ENCODE data around the gene ITPK1.

Gene ITPK1

DNA sequence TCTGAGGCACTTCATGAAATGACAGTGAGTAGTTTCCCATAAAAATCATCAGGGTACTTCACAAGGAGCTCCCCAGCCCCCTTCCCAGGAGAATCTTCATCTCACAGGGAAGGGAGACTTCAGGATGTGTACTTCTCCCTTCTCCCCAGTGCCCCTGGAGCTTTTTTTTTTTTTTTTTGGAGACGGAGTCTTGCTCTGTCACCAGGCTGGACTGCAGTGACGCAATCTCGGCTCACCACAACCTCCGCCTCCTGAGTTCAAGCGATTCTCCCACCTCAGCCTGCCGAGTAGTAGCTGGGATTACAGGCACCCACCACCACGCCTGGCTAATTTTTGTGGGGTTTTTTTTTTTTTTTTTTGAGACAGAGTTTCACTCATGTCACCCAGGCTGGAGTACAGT is 10.4 kb downstream of the ITPK1 start:
- peak; percentile 89 for DNase-seq (ENCODE audit: low read depth)

DNA sequence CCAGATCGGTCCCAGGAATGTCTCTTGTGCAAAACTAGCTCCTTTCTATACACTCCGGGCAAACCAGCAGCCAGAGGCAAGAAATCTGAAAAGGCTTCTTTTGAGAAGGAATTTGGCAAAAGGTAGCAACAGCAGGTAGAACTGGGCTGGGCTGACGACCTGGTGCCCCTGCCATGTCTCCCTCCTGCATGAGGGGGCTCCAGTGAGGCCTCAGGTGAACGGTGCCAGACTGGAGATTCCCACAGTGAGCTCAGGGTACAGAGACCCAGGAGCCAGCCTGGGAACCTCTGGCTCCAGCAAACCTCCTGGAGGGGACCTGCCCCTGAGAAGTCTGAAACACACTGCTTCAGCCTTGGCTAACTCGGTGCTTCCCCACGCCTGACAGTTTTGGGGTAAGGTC is 10.8 kb downstream of the ITPK1 start:
- DNase-seq (ENCODE audit: low read depth) = no peak

DNA sequence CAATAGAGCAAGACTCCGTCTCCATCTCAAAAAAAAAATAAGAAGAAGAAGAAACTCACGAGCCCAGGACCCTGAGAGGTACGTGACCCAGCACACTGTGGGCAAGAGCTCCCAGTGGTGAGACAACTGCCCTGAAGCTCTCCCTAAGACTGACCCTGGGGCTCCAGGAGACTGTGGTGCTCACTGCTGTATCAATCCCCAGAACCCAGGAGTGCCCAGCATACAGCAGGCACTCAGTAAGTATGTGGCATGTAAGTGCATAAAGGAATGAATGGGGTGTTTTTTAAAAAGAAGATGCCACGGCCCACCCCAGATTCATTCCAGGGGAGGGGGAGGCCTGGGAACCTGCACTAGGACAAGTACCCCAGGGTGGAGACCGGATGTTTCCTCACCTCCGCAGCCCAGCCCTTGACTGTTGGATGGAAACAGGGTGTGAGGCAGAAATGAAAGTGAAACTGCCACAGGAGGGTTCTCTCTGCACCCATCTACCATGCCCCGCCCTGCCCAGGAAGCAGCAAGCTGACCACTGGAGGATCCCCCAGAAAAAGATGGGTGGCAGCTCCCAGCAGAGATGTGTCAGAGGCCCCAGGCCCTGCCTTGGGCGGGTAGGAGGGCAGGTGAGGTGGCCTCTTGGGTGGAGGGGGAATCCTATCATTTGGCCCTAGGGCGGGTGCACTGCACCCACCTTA is 12.2 kb downstream of the ITPK1 start:
- DNase-seq (ENCODE audit: low read depth) = peak; percentile 53

DNA sequence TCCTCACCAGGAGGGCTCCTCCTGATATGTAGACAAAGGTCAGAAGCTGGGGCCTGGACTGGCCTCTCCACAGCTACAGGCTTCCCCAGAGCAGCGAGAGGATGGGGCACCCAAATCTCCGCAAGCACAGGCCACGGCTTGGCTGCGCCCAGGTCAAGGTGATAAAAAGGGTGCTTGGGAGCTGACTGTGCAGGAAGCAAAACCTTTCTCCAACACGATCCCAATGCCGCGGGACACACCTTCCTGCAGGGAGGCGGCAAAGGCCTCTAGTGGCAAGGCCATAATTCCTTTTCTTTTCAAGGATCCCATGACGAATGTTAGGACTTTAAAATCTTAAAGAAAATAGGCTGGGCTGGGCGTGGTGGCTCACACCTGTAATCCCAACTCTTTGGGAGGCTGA is 13.6 kb downstream of the ITPK1 start:
- no peak for DNase-seq (ENCODE audit: low read depth)

DNA sequence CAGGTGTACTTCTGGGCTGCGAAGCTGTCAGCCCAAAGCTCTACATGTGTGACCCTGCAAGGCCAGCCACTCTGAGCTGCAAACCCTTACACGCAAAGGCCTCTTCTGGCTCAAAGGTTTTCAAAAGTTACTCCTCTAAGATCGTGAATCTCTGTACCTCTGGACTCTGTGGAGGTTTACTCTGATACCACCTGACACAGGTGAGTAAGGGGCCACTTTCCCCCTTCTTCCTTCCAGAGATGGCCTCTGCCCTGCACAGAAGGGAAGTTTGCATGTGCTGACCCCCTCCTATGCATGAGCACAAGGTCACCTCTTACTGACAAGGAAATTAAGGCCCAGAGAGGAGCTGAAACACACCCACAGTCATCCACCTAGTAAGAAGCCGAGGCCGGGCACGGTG is 14.5 kb downstream of the ITPK1 start:
- DNase-seq (ENCODE audit: low read depth) = no peak

DNA sequence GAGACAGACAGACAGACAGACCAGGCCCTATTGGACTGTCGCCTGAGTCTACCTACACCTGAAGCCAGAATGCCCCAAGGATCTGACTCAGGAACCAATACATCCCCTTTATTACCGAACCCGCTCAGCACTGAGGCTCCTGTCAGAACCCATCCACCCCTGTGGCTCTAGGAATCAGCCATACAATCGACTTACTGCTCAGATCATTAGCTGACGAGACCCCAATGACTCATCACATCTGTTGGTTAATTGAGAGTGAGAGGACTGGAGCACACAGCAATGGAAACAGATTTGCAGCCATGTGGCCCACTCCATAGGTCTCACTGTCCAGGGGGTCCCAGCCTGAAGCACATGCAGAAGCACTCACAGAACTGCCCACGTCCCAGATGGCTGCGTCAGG is 15.2 kb downstream of the ITPK1 start:
- no peak for DNase-seq (ENCODE audit: low read depth)

DNA sequence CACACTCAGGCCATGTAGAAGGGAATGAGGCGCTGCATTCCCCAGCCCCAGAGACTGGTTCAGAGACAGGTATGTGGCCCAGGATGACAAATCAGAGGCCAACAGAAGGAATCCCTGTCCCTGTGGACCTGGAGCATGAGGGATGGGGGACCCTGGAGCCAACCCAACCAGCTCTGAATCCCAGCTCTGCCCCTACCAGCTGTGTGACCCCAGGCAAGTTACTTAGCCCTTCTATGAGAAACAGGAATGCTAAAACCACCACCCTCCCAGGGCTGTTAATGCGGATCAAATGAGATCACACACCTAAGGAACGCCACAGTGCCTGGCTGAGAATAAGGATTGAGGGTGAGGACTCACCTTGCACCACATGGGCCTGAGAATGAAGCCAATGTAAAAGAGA is 15.6 kb downstream of the ITPK1 start:
- DNase-seq (ENCODE audit: low read depth) = no peak

DNA sequence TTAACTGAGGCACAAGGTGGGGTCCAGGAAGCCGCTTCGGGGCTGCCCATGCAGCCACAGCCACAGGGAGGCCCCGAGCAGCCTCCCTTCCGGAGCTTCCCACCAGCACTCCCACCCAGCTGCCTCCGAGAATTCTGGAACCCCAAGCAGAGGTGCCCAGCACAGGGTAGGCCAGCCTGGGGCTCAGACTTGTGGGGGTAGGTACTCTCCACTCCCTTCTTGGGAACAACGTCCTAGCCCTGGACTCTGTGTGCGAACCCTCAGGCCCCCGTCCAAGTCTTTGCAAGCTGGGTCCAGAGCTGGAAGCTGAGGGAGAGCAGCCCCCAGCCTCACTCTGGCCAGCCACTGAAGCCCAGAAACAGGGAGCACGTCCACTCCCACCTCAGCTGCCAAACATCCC is 16.1 kb downstream of the ITPK1 start:
- DNase-seq (ENCODE audit: low read depth) = no peak

DNA sequence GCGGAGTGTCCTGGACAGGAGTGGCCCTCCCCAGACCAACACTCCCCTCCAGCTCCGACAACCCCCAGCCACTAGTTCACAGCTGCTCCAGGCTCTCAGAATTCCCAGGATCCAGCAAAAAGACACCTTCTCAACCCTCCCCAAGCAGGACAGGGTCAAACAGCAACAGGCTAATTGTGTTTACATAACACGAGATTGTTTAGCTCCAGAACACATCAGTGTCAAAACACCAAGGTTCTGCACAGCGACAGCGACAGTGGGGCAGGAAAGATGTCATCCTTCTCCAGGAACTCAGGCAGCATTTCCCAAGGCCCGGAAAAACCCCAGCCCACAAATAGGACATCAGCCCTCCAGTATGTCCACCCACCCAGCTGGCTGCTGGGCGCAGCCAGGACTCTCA is 16.5 kb downstream of the ITPK1 start:
- no peak for DNase-seq (ENCODE audit: low read depth)

DNA sequence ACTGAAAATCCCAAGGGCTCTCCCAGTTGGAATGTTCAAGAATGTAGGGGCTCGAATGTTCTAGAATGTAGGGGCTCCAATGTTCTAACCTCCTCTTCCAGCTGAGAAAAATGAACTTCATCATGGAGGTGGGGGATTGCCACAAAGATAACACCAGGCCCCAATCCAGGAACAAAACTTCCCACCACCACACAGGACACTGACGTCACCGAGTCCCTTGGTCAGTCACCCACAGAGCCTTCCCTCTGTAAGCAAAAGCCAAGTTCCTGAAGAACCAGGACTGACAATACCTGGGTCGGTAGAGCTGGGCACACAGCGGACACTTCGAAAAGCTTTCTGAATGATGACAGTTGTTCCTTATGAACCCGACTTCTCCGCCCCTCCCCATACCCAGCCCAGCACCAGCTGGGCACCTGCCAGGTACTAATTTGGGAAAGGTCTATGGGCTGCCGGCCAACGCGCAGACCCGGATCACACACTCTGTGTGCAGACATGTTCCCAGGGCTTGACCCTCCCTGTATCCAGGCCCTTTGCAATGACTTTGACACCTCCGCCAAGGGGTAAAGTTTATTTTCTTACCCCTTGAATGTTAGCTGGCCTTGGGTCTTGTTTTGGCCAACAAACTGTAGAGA is 18.9 kb downstream of the ITPK1 start:
- no peak for DNase-seq (ENCODE audit: low read depth)

DNA sequence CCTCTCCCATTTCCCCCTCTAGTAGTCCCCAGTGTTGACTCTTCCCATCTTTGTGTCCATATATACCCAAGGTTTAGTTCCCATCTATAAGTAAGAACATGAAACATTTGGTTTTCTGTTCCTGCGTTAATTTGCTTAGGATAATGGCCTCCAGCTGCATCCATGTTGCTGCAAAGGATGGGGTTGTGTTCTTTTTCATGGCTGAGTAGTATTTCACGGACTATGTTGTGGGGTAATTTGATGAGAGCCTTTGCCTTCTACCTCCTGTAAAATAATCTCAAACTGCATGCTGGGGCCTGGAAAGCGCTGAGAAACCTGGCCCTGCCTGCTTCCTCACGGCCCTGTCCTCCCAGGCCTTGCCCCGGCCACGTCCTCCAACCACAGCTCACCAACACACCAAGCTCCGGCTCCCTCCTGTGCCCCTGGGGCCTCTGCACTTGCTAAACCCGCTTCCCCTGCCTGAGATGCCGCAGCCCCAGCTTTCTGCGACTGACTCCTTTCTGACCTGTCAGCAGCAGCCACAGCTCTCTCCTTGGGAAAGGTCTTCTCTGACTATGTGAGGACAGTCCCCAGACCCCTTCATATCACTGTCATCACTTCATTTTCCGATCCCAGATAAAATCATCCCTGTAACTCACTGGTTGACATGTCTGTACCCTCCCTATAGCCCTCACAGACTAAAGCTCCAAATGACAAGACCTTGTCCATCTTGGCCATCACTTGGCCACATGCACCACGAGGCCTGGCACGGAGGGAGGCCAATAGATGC is 19.8 kb downstream of the ITPK1 start:
- no peak for DNase-seq (ENCODE audit: low read depth)

DNA sequence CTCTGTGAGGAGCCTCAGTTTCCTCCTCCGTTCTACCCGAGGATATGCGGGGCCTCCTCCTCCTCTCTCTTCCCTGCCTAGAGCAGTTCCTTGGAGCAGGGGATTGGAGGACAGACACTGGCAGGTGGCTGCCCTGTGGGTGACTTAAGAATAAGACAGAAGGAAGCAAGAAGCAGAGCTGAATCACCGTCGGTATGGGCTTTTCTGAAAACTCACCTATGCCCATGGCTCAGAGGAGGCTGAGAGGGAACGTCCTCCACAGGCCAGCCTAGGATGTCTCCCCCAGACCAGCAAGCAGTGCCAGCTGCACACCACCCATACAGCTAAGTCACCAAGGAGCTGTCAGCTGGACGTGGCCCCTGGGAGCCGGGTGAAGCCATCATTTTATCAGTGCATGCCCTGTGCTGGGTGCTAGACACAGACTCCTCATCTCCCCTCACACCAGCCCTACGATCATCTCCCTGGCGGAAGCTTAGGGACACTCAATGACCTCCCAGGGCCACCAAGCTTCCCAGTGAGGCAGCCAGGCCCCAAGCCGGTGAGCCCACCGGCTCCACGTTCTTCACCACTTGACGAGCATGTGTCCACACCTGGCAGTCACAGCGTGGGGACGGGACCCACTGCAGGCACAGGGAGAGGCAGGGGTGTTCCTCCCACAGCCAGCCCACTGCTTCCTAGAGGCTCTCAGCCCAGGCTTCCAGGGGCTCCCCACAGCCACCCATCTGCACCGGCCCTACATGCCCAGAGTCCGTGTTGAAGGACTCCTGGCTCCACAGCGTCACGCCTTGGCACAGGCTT is 21.4 kb downstream of the ITPK1 start:
- DNase-seq (ENCODE audit: low read depth) = no peak

DNA sequence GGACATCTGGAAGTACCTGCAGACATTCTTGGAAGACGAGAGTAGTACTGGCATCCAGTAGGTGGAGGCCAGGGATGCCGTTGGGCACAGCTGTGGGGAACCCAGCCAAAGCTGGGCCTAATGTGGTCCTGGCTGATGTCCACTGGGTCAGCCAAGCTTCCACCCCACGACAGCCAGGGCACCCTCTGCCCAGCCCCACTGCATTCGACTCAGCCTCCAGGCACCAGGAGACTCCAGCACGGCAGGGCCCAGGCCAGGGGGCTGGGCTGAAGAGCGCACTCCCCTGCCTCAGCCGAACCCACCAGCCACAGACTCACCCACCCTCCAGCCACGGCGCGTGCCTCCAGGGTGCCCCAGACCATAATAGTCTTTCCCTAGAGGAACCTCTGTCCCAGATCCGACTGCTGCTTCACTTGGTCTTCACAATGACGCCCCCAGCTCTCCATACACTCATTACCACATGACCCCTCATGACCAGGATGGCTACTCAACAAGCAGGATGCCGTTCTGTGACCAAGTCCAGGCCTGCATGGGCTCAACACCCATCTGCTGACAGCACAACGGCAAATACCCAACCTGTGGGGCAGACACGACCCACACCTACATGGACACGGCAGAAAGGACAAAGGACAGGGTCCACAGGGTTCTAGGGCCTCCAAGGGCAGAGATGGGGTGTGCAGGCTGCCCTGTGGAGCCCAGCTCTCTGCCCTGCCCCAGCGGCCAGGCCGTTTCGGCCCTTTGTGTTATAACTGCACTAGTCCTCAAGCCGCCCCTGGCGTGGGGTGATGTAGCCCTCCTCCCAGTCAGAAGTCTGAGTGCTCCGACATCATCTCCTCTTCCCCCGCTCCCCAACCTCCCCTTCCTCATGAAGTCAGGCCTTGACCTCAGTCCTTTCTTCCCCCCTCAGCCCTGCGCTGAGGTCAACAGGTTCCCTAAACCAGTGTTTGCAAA is 22.8 kb downstream of the ITPK1 start:
- DNase-seq (ENCODE audit: low read depth) = no peak

DNA sequence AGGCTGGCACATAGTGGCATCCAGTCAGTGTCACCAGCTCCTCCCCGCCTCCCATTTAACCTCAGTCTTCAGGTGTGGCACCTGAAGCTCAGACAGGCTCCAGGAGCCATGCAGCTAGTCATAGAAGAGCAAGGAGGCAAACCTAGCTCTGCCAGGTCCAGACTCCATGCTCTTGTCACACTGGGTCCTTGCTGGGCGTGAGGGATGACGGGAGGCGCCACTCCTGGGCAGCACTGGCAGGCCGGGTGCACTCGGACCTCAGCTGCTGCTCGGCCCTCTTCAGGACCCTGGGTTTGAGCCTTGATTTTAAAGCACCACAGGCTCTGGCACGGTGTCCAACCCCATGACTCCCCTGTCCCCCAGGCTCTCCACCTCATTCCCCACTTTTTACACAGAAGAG is 24.1 kb downstream of the ITPK1 start:
- DNase-seq (ENCODE audit: low read depth) = no peak

DNA sequence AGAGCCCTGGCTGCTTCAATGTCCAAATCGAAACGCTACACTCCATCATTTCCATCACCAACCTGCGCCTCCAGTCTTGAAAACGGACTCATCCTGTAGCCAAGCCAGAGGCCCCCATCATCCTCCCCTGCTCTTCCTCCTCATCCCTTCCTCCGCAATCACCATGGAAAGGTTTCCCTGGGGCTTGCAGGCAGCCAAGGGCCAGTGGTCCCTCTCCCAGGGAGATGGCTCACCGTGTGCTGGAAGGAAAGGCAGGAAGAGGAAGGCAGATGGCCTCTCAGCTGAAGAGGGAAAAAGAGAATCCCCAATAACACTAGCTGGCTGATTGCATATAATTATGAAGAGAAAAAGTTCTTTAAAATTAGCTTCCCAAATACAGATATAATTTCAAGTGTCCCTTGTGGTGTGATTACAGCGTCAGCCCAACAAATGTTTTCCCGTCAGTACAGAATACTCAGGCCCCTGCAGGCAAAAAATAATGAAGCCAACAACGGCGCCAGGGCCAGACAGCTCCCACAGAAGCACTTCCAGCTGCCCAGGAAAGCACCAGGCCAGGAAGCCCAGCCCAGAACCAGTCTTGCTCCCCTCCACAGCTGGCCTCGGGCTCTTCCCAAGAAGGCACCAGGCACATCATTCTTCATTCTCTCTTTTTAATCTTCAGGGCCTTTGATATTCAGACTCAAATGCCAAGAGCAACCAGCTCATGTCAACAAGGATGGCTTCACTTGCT is 24.7 kb downstream of the ITPK1 start:
- peak; percentile 44 for DNase-seq (ENCODE audit: low read depth)

DNA sequence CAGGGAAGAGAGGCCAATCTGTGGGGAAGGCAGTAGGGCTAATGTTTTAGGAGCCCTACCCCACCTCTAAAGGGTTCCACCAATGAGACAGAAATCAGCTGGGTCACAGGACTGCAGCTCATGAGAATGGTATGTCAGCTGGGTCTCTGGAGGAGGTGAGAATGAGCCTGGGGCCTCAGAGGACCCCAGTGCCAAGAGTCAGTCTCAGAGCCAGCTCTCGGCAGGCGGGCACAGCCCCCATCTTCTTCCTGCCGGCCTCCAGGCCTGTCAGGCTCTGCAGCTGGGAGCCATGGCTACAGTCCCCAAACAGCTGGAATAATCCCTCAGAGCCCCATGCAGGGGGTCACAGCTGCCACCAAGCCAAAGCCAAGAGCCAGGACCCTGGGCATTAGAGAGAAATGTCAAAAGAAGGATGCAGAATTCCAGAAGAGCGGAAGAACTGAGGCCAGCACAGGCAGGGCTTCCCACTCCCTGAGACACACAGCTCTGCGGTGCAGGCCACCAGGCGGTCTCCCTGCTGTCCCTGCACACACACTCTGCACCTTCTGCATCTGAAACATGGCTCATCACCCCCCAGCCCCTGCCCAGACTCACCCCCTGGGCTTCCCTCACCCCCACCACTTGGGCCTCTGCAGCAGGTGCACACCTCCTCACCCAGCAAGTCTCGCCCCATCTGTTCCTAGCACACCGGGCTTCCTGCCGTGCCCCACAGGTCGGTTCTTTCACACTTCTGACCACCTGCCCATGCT is 26.0 kb downstream of the ITPK1 start:
- peak; percentile 54 for DNase-seq (ENCODE audit: low read depth)

DNA sequence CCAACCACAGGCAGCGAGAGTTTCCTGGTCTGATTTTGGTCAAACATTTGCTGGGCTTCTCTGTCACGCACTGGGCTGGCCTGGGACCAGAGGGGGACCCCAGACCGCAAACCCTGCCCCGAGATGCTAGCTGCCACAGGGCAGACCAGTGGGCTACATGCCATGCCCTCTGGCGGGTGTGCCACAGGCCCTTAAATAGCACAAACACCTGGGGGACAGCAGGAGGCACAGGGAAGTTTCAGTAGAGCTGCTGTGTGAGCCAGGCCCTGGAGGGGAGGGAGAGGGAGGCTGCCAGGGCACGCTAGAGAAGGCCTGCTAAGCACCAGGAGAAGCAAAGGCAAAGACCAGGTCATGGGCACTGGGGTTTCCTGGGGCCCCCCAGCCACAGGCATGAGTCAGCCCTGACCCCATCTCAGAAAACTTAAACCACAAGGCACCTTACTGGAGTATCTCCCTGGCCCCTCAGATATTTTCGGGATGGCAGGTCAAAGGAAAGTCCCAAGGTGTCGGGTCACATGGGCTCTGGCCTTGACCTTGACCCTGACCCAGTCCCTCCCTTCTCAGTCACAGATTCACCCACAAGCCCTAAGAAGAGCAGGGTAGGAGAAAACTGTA is 29.2 kb downstream of the ITPK1 start:
- no peak for DNase-seq (ENCODE audit: low read depth)

DNA sequence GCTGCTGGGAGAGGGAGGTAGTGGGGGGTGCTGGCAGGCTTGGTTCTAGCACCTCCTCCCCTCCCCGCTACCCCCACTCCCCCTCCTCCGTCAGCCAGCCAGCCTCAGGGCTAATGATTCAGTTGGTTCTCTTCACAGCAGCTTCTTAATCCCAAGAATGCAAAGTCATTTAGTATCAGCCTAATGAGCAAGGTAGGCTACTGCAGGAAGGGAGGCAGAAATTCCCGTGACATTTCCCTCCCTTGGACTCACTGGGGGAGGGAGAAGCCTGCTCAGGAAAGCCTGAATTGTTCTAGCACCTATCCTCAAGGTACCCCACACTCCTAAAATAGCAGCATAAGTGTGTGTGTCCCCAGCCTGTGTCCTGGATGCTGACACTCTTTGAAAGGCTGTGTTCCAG is 29.8 kb downstream of the ITPK1 start:
- DNase-seq (ENCODE audit: low read depth) = peak; percentile 79

Measured in EH (cell line).